ENCODE data around the gene DMXL2.

- TF ChIP-seq CTCF (IDR thresholded peaks at IDR 0.05 in 8 of 11, conservative IDR thresholded peaks at IDR 0.05 in 3 of 11) (no peak), POLR2A (IDR thresholded peaks at IDR 0.05) (no peak)
Observed at GRCh38 chr15:51491941-51492340, 130.6 kb downstream of the DMXL2 start.

All from spleen (tissue), 7 donors.